ENCODE measurements around the gene SERPINA1.
"Not testable (repeated sequence)": the region's sequence is repeated elsewhere in the genome, so short reads cannot be mapped to it uniquely, and the experiment has no call there.

Gene SERPINA1

GRCh38 chr14:94388384-94389103 lies at the start of gene SERPINA1:
TSS of gene SERPINA1 (minus strand) at chr14:94388602. CDS start at chr14:94383237, 5,365 bp downstream.
- DNase-seq: no peak

- DNase-seq: no peak
Measured at GRCh38 chr14:94428610-94429009, 40.2 kb upstream of the SERPINA1 start.

GRCh38 chr14:94427016-94427613 lies 38.7 kb upstream of the SERPINA1 start:
- no peak for DNase-seq

DNA sequence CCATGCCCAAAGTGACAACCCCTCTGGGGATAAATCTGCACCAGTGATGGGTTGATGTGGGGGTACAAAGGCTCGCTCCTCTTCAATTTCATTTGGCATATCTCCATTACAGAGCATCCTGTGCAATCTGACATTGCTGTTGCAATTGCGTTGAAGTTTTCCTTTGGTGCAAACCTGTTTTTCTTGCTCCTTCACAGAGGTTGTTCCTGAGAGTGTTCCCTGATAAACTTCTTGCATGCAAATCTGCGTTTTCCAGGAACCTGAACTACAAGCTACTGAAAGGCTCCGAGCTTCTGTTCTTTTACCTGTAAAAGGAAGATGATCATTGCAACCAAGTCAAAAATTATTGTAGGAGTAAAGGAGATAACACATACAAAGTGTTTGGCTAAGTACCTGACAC lies 38.1 kb upstream of the SERPINA1 start:
- DNase-seq: no peak

GRCh38 chr14:94424371-94424770 lies 36.0 kb upstream of the SERPINA1 start:
- DNase-seq: no peak

GRCh38 chr14:94423453-94424056 lies 35.2 kb upstream of the SERPINA1 start:
- peak; percentile 12 to 27 for DNase-seq

DNA sequence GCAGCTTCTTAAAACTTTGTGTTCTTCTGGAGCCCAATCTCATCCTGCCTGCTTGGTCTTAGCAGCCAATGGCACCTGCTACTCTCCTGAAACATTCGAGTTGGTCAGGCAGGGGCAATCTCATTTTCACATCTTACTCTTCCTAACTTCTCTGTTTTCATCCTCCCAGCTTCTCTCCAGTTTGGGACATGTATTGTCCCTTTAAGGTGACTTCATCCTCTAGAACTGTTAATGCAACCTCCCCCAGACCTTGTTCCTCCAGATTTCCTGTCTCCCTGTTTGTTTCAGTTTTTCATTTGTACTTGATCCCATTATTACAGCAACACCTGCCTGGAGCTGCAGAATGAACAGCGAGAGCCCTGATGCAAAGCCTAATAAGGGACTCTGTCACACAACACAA lies 32.9 kb upstream of the SERPINA1 start:
- DNase-seq: no peak

GRCh38 chr14:94417497-94418205 lies 29.2 kb upstream of the SERPINA1 start:
- DNase-seq: not testable (repeated sequence)

DNA sequence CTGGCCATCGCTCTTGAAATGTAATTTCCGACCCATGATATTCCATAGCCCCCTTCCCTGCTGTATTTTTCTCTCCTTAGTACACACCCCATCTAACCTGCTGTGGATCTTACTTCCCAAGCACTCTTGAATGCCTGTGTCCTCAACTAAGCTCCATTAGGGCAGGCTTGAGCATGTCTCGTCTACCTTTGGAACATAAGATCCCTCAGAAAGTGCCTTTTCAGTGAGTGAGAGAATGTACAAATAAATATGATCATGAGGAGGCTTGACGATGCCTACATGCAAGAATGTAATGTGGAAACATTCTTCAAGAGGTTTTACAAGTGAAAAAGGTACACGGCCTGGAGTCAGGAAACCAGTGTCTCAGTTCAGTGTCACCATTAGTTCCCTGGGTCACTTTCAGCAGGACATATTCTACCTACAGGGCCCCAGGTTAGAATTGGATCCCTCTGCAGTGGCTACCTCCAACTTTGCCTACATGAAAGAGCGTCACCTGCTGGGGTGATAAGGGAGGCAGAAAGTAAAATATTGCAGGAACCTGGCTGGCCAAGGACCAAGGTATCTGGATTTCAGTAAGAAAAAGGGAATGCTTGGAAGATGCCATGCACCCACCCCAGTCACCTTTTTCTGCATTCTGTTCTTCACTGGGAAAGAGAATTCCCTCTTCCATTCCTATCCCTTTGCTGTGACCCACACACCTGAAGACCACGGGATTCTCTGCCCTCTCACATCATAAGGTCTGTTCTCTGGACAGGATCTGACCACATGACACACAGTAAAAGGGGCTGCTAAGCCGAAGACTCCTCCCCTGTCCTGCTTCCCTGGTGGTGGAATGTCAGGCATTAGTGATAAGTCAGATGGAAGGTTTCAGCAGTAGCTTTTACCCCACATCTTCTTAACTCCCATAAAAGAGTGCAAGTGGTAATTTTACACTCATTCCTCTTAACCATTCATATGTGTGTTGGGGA lies 24.6 kb upstream of the SERPINA1 start:
- DNase-seq: no peak

DNA sequence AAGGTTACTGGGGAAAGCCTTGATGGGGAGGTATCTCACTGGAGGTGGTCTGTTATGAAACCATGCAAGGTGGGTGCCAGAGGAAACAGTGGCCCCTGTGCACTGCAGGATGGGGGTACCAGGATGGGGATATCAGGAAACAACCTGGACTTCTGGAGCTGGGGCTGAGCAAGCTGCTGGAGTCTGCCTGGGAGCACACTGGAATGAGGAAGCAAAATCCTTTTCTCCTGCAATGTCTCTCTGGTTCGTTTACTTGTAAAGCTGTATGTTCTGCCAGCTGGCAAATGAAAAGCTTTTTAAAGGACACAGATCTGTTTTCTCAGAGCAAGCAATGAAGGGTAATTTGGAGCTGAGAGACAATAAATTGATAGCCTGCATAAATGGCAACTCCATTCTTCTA lies 23.2 kb upstream of the SERPINA1 start:
- no peak for DNase-seq

DNA sequence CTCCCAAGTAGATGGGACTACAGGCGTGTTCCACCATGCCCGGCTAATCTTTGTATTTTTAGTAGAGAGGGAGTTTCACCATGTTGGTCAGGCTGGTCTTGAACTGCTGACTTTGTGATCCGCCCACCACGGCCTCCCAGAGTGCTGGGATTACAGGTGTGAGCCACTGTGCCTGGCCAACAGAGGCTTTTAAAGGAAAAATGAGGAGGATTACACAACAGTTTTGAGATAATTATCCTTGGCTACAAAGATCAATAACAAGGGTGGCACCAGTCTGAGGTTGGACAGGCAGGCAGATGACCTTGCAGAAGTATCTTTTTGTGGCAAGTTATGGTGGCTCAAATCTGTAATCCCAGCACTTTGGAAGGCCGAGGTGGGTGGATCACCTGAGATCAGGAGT lies 21.0 kb upstream of the SERPINA1 start:
- DNase-seq: not testable (repeated sequence)

DNA sequence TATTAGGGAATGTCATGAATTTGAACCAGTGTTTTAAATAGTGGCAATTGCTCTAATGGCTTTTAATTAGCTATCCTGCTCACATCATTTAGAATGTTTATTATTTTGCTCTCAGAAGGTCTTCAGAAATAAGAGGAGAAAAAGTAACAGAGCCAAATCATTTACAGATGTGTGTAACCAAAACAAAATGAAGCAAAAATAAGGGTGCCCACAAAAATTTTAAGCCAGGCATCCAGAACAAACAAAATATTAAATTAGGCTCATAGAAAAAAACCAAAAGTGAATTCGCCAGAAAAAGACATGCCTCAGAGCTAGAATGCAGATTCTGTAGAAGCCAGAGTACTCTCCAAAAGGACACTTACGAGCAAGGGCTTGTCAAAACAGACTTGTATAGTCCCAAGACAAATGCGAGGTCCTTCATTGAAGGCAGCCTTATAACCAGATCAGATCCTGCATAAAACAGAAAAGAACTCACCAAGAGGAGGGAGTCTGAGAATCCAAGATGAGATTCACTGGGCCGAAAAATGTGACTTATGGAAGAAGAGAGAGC lies 20.2 kb upstream of the SERPINA1 start:
- DNase-seq: no peak

- DNase-seq: no peak
Measured at GRCh38 chr14:94407906-94408305, 19.5 kb upstream of the SERPINA1 start.

DNA sequence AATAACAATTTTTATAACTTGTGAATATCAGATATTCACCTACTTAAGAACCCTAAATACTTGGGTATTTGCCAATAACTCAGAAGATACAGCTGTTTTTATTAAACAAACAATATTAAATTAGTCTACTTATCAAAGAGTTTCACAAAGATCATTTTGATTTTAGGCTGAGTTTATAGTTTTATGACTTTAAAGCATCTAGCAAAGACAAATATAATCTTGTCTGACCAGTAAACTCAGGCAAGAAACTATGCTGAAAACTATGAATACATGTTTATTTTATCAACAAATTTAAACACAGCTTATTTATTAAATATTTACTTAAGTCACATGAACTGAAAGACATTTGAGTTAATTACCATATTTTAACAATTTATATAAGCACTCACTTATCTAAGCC lies 18.5 kb upstream of the SERPINA1 start:
- DNase-seq: no peak

- DNase-seq: no peak
Measured at GRCh38 chr14:94405486-94405885, 17.1 kb upstream of the SERPINA1 start.

- DNase-seq: no peak
Measured at GRCh38 chr14:94404561-94404960, 16.2 kb upstream of the SERPINA1 start.

- no peak for DNase-seq
Measured at GRCh38 chr14:94403312-94403932, 15.0 kb upstream of the SERPINA1 start.

DNA sequence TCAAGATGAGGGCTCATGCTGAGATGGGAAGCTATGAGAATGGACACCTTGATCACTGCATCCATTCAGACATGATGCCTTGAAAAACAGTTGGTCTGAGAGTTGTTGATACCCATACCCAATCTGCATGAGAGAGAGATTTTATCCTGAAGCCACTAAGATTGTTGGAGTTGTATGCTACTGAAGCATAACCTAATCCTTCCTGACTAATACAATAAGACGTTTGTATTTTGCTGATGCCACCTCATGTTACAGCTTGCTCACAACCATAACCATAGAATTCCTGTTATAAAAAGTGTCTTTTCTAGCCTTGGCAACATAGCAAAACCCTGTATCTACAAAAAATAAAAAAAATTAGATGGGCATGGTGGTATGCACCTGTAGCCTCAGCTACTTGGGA lies 12.7 kb upstream of the SERPINA1 start:
- DNase-seq: no peak

GRCh38 chr14:94400422-94400841 lies 12.0 kb upstream of the SERPINA1 start:
- DNase-seq: no peak

GRCh38 chr14:94398536-94398935 lies 10.1 kb upstream of the SERPINA1 start:
- DNase-seq: no peak

DNA sequence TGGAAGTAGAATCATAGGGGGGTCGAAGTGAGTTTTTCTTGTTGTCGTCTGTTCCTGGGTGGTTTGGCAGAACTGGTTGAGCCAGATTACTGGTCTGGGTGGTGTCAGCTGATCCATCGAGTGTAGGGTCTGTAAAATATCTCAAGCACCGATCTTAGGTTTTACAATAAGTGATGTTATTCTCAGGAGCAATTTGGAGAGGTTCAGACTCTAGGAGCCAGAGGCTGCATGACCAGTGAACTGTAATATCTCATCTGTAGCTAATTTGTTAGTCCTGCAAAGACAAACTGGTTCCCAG lies 9.7 kb upstream of the SERPINA1 start:
- DNase-seq: no peak
